GM12878 (cell line): ENCODE measurements around the gene MRPL20. TPM values are rescaled to one million over a fixed set of nuclear protein-coding genes. Genes with fewer than 3 reads are reported as not detected.
A peak's percentile ranks its signal among the peaks of the same experiment; 100 is the strongest.

Experiments used
- BACH1 ChIP-seq: fragments of 450-650 bp; IDR thresholded peaks from 2 replicates; pipeline ENCODE4 v1.6.1; 2017; ENCODE audit warnings: mild to moderate bottlenecking, borderline replicate concordance
- CBX3 ChIP-seq: fragments of 200-600 bp; sonication (generic); IDR thresholded peaks from 2 replicates; pipeline ENCODE4 v1.6.1; 2016; ENCODE audit warnings: low read depth, borderline replicate concordance
- CHD4 ChIP-seq: fragments of 200-600 bp; sonication (generic); IDR thresholded peaks from 2 replicates; pipeline ENCODE4 v1.6.1; 2016; ENCODE audit warnings: mild to moderate bottlenecking
- EP300 ChIP-seq, 2 experiments: fragments of 150-350 bp in 1 of 2; IDR thresholded peaks; 2 replicates each; pipeline ENCODE4 v1.6.1; 2011 to 2012; ENCODE audit warnings: low read depth in 2 of 2, low read length in 2 of 2, borderline replicate concordance in 1 of 2, improper control_type of control experiment in 1 of 2, inconsistent platforms in 1 of 2; ENCODE audit not compliant: control insufficient read depth in 1 of 2
- HDAC6 ChIP-seq: fragments of 200-600 bp; sonication (generic); IDR thresholded peaks from one replicate; pipeline ENCODE4 v1.8.0; 2017; ENCODE audit warnings: antibody characterized with exemption; ENCODE audit not compliant: unreplicated experiment
- MYB ChIP-seq: fragments of 150-350 bp; IDR thresholded peaks from 2 replicates; pipeline ENCODE4 v1.6.1; 2014; ENCODE audit warnings: mild to moderate bottlenecking, low read depth, low read length, borderline replicate concordance
- MYC ChIP-seq: IDR thresholded peaks from 2 replicates; pipeline ENCODE4 v1.6.1; 2011; ENCODE audit warnings: mild to moderate bottlenecking, low read length, moderate library complexity, inconsistent platforms; ENCODE audit not compliant: insufficient read depth, insufficient replicate concordance, insufficient read length, severe bottlenecking
- NFYA ChIP-seq: IDR thresholded peaks from 2 replicates; pipeline ENCODE4 v1.6.1; 2011; ENCODE audit warnings: low read depth, mild to moderate bottlenecking, low read length, improper control_type of control experiment, borderline replicate concordance
- NR2F1 ChIP-seq: fragments of 450-650 bp; conservative IDR thresholded peaks from 2 replicates; pipeline ENCODE4 v1.6.1; 2017; ENCODE audit warnings: mild to moderate bottlenecking
- PAX5 ChIP-seq: IDR thresholded peaks from 2 replicates; pipeline ENCODE4 v1.6.1; 2011; ENCODE audit warnings: low read depth, low read length, borderline replicate concordance
- PML ChIP-seq: IDR thresholded peaks from 2 replicates; pipeline ENCODE4 v1.6.1; 2012; ENCODE audit warnings: low read length, inconsistent platforms
- POLR2A ChIP-seq: IDR thresholded peaks from 2 replicates; pipeline ENCODE4 v1.6.1; 2011; ENCODE audit warnings: low read depth, mild to moderate bottlenecking, low read length
- POLR2AphosphoS5 ChIP-seq: IDR thresholded peaks from 2 replicates; pipeline ENCODE4 v1.6.1; 2011; ENCODE audit warnings: mild to moderate bottlenecking, low read length, inconsistent platforms
- RBBP5 ChIP-seq: fragments of 200-600 bp; sonication (generic); conservative IDR thresholded peaks from 2 replicates; pipeline ENCODE4 v1.6.1; 2016
- RFX5 ChIP-seq: IDR thresholded peaks from 2 replicates; pipeline ENCODE4 v1.6.1; 2011; ENCODE audit warnings: low read depth, low read length, improper control_type of control experiment
- SIN3A ChIP-seq: IDR thresholded peaks from 2 replicates; pipeline ENCODE4 v1.6.1; 2012; ENCODE audit warnings: low read depth, low read length, improper control_type of control experiment
- SMARCA5 ChIP-seq: fragments of 450-650 bp; IDR thresholded peaks from 2 replicates; pipeline ENCODE4 v1.6.1; 2017; ENCODE audit warnings: mild to moderate bottlenecking
- SUZ12 ChIP-seq: fragments of 200-600 bp; sonication (generic); IDR thresholded peaks from one replicate; pipeline ENCODE4 v1.6.1; 2018; ENCODE audit warnings: antibody characterized with exemption, mild to moderate bottlenecking; ENCODE audit not compliant: unreplicated experiment
- TARDBP ChIP-seq: IDR thresholded peaks from 2 replicates; pipeline ENCODE4 v1.6.1; 2016; ENCODE audit warnings: borderline replicate concordance
- polyA plus RNA-seq, 11 experiments: library from polyadenylated mRNA; depleted of rRNA in 4 of 11; unstranded in 6 of 11; stranded (reverse) in 5 of 11; fragments of >200 nt; fragmentation: Nextera tagmentation in 4 of 11; fragmentation: Illumina TruSeq in 1 of 11; extraction: Ambion mirVana in 4 of 11; extraction: Trizol in 1 of 11; gene quantifications; 1 replicate in 1 of 11; 2 replicates in 10 of 11; pipeline versions ENCODE4 v1.2.1 to v1.2.3, GENCODE V29; 2011 to 2016; ENCODE audit warnings: inconsistent platforms in 2 of 11, missing spikeins in 2 of 11, low read depth in 1 of 11
- total RNA-seq, 4 experiments: library from RNA; depleted of rRNA in 3 of 4; stranded (reverse); fragments of >200 nt in 3 of 4; fragmentation: Illumina TruSeq in 1 of 4; extraction: Trizol in 1 of 4; gene quantifications; 2 replicates each; pipeline versions ENCODE4 v1.2.1 to v1.2.3, GENCODE V29; 2013 to 2021
- TF ChIP-seq, protein P1 (sequence below): IDR thresholded peaks from 2 replicates; pipeline ENCODE4 v1.6.1; 2012; ENCODE audit warnings: low read depth, low read length, improper control_type of control experiment
- TF ChIP-seq, protein P2 (sequence below): fragments of 450-650 bp; IDR thresholded peaks from 2 replicates; pipeline ENCODE4 v1.6.1; 2014; ENCODE audit warnings: mild to moderate bottlenecking
- TF ChIP-seq, protein P3 (sequence below): fragments of 450-650 bp; IDR thresholded peaks from 2 replicates; pipeline ENCODE4 v1.6.1; 2017; ENCODE audit warnings: mild to moderate bottlenecking, moderate library complexity
- TF ChIP-seq, protein P4 (sequence below): fragments of 450-650 bp; IDR thresholded peaks from 2 replicates; pipeline ENCODE4 v1.6.1; 2018; ENCODE audit warnings: borderline replicate concordance, mild to moderate bottlenecking; ENCODE audit not compliant: partially characterized antibody

The MRPL20 gene
- total and polyA plus RNA-seq, 10 of the 15 experiments (the other 5 are each of a cell fraction or from before 2014, with no cell fraction given): 129 to 525 (median 255) TPM

DNA sequence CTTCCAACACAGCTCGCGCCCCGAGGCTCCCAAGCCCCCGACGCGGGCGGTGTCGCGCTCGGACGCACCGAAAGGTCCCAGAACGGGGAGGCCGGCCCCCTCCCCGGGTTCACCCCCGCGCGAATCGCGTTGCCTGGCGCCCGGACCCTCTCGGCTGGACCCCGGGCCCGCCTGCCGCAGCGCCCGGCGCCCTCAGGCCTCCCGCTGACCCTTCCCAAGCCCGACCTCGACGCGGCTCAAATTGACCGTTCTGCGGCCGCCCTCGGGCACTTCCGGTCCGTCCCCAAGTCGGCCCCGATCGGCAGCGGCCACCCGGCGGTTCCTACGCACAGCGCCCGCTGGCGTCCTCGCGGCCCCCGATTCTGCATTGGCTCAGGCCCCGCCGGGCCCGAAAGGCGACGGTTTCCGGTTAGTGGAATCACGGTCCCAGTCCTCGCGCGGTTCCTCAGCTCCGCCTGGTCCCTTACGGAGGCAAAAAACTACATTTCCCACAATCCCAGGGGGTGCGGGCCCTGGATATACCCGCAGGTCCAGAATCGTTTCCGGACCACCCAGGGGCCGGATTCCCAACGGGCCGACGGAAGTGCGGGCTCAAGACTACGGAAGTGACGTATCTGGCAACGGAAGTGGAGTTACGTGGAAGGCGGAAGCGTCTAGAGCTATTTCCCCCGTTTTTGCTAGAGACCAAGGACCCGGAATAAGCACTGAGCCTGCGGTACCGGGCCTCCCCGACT, 32.0 kb downstream of the MRPL20 start, which contains the start of gene AURKAIP1 (continued):
- TF ChIP-seq PML: peak; percentile 89
- TF ChIP-seq RFX5: no peak
- peak; percentile 20 for TF ChIP-seq HDAC6
- TF ChIP-seq NFYA: no peak
- peak; percentile 85 for TF ChIP-seq NR2F1
- peak; percentile 99 for TF ChIP-seq SMARCA5
- peak in 1 of 2 experiments; percentile 32; a peak in 1 of 4 replicates for TF ChIP-seq EP300 (IDR thresholded peaks at IDR 0.05; ENCODE audit: borderline replicate concordance in 1 of 2, control insufficient read depth in 1 of 2, low read depth in 2 of 2, low read length in 2 of 2)
- no peak for TF ChIP-seq CBX3
- peak; percentile 90; the same call in 1 of the 2 replicates for TF ChIP-seq RBBP5
- TF ChIP-seq SUZ12: no peak
- TF ChIP-seq POLR2A: peak; percentile 86
- peak; percentile 84 for TF ChIP-seq POLR2AphosphoS5
- TF ChIP-seq MYC: peak; percentile 22
- TF ChIP-seq SIN3A: peak; percentile 88; the same call in 1 of the 2 replicates
- TF ChIP-seq CHD4: no peak
- TF ChIP-seq, protein P1, sequence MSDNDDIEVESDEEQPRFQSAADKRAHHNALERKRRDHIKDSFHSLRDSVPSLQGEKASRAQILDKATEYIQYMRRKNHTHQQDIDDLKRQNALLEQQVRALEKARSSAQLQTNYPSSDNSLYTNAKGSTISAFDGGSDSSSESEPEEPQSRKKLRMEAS: no peak
- TF ChIP-seq BACH1: peak; percentile 83
- TF ChIP-seq, protein P2, sequence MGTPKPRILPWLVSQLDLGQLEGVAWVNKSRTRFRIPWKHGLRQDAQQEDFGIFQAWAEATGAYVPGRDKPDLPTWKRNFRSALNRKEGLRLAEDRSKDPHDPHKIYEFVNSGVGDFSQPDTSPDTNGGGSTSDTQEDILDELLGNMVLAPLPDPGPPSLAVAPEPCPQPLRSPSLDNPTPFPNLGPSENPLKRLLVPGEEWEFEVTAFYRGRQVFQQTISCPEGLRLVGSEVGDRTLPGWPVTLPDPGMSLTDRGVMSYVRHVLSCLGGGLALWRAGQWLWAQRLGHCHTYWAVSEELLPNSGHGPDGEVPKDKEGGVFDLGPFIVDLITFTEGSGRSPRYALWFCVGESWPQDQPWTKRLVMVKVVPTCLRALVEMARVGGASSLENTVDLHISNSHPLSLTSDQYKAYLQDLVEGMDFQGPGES: peak; percentile 65; the same call in 1 of the 2 replicates
- TF ChIP-seq, protein P3, sequence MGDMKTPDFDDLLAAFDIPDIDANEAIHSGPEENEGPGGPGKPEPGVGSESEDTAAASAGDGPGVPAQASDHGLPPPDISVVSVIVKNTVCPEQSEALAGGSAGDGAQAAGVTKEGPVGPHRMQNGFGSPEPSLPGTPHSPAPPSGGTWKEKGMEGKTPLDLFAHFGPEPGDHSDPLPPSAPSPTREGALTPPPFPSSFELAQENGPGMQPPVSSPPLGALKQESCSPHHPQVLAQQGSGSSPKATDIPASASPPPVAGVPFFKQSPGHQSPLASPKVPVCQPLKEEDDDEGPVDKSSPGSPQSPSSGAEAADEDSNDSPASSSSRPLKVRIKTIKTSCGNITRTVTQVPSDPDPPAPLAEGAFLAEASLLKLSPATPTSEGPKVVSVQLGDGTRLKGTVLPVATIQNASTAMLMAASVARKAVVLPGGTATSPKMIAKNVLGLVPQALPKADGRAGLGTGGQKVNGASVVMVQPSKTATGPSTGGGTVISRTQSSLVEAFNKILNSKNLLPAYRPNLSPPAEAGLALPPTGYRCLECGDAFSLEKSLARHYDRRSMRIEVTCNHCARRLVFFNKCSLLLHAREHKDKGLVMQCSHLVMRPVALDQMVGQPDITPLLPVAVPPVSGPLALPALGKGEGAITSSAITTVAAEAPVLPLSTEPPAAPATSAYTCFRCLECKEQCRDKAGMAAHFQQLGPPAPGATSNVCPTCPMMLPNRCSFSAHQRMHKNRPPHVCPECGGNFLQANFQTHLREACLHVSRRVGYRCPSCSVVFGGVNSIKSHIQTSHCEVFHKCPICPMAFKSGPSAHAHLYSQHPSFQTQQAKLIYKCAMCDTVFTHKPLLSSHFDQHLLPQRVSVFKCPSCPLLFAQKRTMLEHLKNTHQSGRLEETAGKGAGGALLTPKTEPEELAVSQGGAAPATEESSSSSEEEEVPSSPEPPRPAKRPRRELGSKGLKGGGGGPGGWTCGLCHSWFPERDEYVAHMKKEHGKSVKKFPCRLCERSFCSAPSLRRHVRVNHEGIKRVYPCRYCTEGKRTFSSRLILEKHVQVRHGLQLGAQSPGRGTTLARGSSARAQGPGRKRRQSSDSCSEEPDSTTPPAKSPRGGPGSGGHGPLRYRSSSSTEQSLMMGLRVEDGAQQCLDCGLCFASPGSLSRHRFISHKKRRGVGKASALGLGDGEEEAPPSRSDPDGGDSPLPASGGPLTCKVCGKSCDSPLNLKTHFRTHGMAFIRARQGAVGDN: peak; percentile 80
- TF ChIP-seq MYB: 0 out of 2 replicates have a peak, but pooled peaks have one; percentile 59
- TF ChIP-seq, protein P4, sequence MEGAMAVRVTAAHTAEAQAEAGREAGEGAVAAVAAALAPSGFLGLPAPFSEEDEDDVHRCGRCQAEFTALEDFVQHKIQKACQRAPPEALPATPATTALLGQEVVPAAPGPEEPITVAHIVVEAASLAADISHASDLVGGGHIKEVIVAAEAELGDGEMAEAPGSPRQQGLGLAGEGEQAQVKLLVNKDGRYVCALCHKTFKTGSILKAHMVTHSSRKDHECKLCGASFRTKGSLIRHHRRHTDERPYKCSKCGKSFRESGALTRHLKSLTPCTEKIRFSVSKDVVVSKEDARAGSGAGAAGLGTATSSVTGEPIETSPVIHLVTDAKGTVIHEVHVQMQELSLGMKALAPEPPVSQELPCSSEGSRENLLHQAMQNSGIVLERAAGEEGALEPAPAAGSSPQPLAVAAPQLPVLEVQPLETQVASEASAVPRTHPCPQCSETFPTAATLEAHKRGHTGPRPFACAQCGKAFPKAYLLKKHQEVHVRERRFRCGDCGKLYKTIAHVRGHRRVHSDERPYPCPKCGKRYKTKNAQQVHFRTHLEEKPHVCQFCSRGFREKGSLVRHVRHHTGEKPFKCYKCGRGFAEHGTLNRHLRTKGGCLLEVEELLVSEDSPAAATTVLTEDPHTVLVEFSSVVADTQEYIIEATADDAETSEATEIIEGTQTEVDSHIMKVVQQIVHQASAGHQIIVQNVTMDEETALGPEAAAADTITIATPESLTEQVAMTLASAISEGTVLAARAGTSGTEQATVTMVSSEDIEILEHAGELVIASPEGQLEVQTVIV: peak; percentile 81
- TF ChIP-seq PAX5: 0 out of 2 replicates have a peak, but pooled peaks have one; percentile 47
- TF ChIP-seq TARDBP: peak; percentile 82
